WTC11 (cell line): ENCODE measurements around the gene STRN4. TPM values are rescaled to one million over a fixed set of nuclear protein-coding genes. Genes with fewer than 3 reads are reported as not detected.

Experiments used
- ATAC-seq: fragments of 200-7000 bp; cut with Tn5 transposase; 2 replicates; pipeline ENCODE4 v1.10.0; 2021; ENCODE audit warnings: mild to moderate bottlenecking, moderate library complexity
- CTCF ChIA-PET: fragments of 300-600 bp; sonication (Branson Sonifier 250); formaldehyde crosslinking; loops from one replicate; lab custom pipeline; 2021; ENCODE audit warnings: antibody characterized with exemption; lab: Charles Lee
- POLR2A ChIA-PET: fragments of 350-600 bp; sonication (Branson Sonifier 250); formaldehyde crosslinking; loops from one replicate; lab custom pipeline; 2021; ENCODE audit warnings: antibody characterized with exemption; lab: Charles Lee
- DNase-seq: peaks from one replicate; pipeline ENCODE4 v3.0.0; 2021; ENCODE audit warnings: low spot score
- H3K27ac Mint-ChIP-seq: 2 replicates; pipeline ENCODE4 v1.8.0; 2021; ENCODE audit warnings: mixed read lengths
- H3K27me3 Mint-ChIP-seq: 2 replicates; pipeline ENCODE4 v1.8.0; 2021; ENCODE audit warnings: low read depth, mild to moderate bottlenecking, moderate library complexity, mixed read lengths
- H3K36me3 Mint-ChIP-seq: 2 replicates; pipeline ENCODE4 v1.8.0; 2021; ENCODE audit warnings: mixed read lengths
- H3K4me1 Mint-ChIP-seq: 2 replicates; pipeline ENCODE4 v1.8.0; 2022; ENCODE audit warnings: mixed read lengths
- H3K4me3 Mint-ChIP-seq: 2 replicates; pipeline ENCODE4 v1.8.0; 2021; ENCODE audit warnings: mild to moderate bottlenecking, moderate library complexity, mixed read lengths
- H3K9me3 Mint-ChIP-seq: 2 replicates; pipeline ENCODE4 v1.8.0; 2021; ENCODE audit warnings: mixed read lengths
- ETV6 ChIP-seq: sonication (generic); formaldehyde crosslinking; IDR thresholded peaks from 2 replicates; pipeline ENCODE4 v1.8.1; 2022; ENCODE audit warnings: mild to moderate bottlenecking, missing genetic modification reagents
- FOXP1 ChIP-seq: sonication (generic); formaldehyde crosslinking; IDR thresholded peaks from 2 replicates; pipeline ENCODE4 v1.8.0; 2022; ENCODE audit warnings: missing genetic modification reagents, mild to moderate bottlenecking, moderate library complexity, borderline replicate concordance
- TEAD4 ChIP-seq: sonication (generic); formaldehyde crosslinking; IDR thresholded peaks from 2 replicates; pipeline ENCODE4 v1.8.0; 2022; ENCODE audit warnings: mild to moderate bottlenecking, missing genetic modification reagents
- ZNF138 ChIP-seq: sonication (generic); formaldehyde crosslinking; conservative IDR thresholded peaks from 2 replicates; pipeline ENCODE4 v1.8.1; 2022; ENCODE audit warnings: mild to moderate bottlenecking, moderate library complexity, missing genetic modification reagents
- ZNF317 ChIP-seq: sonication (generic); formaldehyde crosslinking; IDR thresholded peaks from 2 replicates; pipeline ENCODE4 v1.8.1; 2023; ENCODE audit warnings: low read depth, mild to moderate bottlenecking, moderate library complexity, missing genetic modification reagents, borderline replicate concordance
- ZNF423 ChIP-seq: fragments of 250-450 bp; sonication (Bioruptor Pico); IDR thresholded peaks from 2 replicates; pipeline ENCODE4 v2.1.2; 2022; ENCODE audit warnings: mild to moderate bottlenecking, moderate library complexity
- ZSCAN18 ChIP-seq: fragments of 250-450 bp; sonication (Bioruptor Pico); IDR thresholded peaks from 2 replicates; pipeline ENCODE4 v2.1.2; 2022; ENCODE audit warnings: mild to moderate bottlenecking, moderate library complexity
- total RNA-seq: library from RNA; stranded (reverse); gene quantifications from 3 replicates; pipeline ENCODE4 v1.2.3, GENCODE V29; 2021
- TF ChIP-seq, protein P1 (sequence below): sonication (generic); formaldehyde crosslinking; IDR thresholded peaks from 2 replicates; pipeline ENCODE4 v1.8.0; 2022; ENCODE audit warnings: mild to moderate bottlenecking, missing genetic modification reagents
- TF ChIP-seq, protein P2 (sequence below): fragments of 200-600 bp; IDR thresholded peaks from 2 replicates; pipeline ENCODE4 v1.8.0; 2022; ENCODE audit warnings: antibody characterized with exemption
- TF ChIP-seq, protein P3 (sequence below): sonication (generic); formaldehyde crosslinking; IDR thresholded peaks from 2 replicates; pipeline ENCODE4 v1.8.1; 2022; ENCODE audit warnings: low read depth, mild to moderate bottlenecking, moderate library complexity, missing genetic modification reagents, borderline replicate concordance
- TF ChIP-seq, protein P4 (sequence below): fragments of 250-450 bp; sonication (Bioruptor Pico); IDR thresholded peaks from 2 replicates; pipeline ENCODE4 v1.9.0; 2021; ENCODE audit warnings: mild to moderate bottlenecking
- TF ChIP-seq, protein P5 (sequence below): sonication (generic); formaldehyde crosslinking; IDR thresholded peaks from 2 replicates; pipeline ENCODE4 v1.8.1; 2022; ENCODE audit warnings: mild to moderate bottlenecking, moderate library complexity, missing genetic modification reagents

Gene STRN4
- total RNA-seq, 1 experiment from 2014 or later, result 144 TPM

- TF ChIP-seq, protein P1, sequence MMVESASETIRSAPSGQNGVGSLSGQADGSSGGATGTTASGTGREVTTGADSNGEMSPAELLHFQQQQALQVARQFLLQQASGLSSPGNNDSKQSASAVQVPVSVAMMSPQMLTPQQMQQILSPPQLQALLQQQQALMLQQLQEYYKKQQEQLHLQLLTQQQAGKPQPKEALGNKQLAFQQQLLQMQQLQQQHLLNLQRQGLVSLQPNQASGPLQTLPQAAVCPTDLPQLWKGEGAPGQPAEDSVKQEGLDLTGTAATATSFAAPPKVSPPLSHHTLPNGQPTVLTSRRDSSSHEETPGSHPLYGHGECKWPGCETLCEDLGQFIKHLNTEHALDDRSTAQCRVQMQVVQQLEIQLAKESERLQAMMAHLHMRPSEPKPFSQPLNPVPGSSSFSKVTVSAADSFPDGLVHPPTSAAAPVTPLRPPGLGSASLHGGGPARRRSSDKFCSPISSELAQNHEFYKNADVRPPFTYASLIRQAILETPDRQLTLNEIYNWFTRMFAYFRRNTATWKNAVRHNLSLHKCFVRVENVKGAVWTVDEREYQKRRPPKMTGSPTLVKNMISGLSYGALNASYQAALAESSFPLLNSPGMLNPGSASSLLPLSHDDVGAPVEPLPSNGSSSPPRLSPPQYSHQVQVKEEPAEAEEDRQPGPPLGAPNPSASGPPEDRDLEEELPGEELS (CRISPR knock-in tag), result no peak
- TF ChIP-seq ZNF317 (CRISPR knock-in tag), result no peak
- TF ChIP-seq, protein P2, sequence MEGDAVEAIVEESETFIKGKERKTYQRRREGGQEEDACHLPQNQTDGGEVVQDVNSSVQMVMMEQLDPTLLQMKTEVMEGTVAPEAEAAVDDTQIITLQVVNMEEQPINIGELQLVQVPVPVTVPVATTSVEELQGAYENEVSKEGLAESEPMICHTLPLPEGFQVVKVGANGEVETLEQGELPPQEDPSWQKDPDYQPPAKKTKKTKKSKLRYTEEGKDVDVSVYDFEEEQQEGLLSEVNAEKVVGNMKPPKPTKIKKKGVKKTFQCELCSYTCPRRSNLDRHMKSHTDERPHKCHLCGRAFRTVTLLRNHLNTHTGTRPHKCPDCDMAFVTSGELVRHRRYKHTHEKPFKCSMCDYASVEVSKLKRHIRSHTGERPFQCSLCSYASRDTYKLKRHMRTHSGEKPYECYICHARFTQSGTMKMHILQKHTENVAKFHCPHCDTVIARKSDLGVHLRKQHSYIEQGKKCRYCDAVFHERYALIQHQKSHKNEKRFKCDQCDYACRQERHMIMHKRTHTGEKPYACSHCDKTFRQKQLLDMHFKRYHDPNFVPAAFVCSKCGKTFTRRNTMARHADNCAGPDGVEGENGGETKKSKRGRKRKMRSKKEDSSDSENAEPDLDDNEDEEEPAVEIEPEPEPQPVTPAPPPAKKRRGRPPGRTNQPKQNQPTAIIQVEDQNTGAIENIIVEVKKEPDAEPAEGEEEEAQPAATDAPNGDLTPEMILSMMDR, result no peak
- Mint-ChIP-seq H3K4me3 (no peak overlapping the region), H3K4me1 (peaks cover 8% of the 10 kb centered on the region), H3K27ac (peak overlapping the region; percentile 42; the same call in 1 of the 2 replicates), H3K36me3 (peaks cover 20% of the 10 kb centered on the region), H3K9me3 (no peaks in the 10 kb centered on the region), H3K27me3 (no peaks in the 10 kb centered on the region; the same call in 1 of the 2 replicates)
- ATAC-seq (no peak), DNase-seq (no peak)
- POLR2A ChIA-PET, result no interaction called here
- CTCF ChIA-PET, result interaction anchor here (0.7 to 1.4 kb wide), 6 partner anchors 8 to 104 kb away, joined by 3 to 6 read pairs (median 4); no protein-coding TSS in a partner anchor
These were observed 25.6 kb downstream of the STRN4 start for GRCh38 chr19:46720503-46721239.

DNA sequence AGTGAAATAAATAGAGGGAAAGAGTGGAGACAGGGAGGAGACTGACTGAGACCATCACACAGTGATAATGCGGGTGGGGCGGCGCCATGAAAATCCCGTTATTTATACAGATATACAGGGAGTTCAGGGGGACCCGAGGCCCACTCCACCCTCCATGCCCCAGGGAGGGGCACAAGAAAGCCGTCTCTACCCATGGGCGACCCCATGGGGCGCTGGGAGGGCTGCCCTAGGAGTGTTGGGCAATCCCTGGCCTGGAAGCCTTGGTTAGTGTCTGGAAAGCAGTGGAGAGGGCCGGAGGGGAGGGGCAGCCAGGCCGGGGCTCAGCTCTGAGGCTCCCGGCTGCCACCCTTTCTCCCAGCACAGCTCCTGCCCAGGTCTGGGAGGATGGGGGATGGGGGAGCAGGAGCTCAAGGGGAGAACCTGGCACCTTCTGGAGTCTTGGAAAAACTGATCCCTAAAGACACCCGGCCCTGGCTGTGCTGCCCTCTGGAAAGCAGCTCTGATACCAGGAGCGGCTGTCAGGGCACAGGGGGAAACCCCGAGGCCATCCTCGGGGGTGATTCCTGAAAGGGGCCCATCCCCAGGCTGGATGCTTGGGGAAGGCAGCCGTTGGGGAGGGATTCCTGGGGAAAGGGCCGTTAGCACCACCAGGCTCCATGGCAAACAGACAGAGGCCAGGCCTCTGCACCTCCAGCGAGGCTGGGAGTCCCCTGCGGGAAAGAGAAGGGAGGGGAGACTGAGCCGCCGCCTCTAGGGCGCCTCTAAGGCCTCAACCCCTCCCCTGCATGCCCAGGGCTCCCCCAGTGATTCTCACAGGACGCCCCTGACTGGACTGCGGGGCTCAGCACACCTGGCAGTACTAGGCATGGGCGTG, 26.4 kb downstream of the STRN4 start:
- TF ChIP-seq ZNF138 (CRISPR knock-in tag) (no peak), ZSCAN18 (CRISPR knock-in tag) (no peak), ETV6 (CRISPR knock-in tag) (no peak), TEAD4 (CRISPR knock-in tag) (no peak), ZNF423 (CRISPR knock-in tag) (no peak), FOXP1 (no peak)
- no peak for DNase-seq
- Mint-ChIP-seq H3K27me3 (no peaks in the 10 kb centered on the region), H3K9me3 (no peaks in the 10 kb centered on the region), H3K36me3 (peaks cover 17% of the 10 kb centered on the region), H3K4me3 (no peak overlapping the region), H3K4me1 (peaks cover 14% of the 10 kb centered on the region), H3K27ac (peak overlapping the region; percentile 68; the same call in 1 of the 2 replicates)
- ChIA-PET POLR2A (no interaction called here), CTCF (interaction anchor here (1.1 kb wide), 1 partner anchor 9 kb away, joined by 4 read pairs; no protein-coding TSS in a partner anchor)
- ATAC-seq, result no peak

- Mint-ChIP-seq H3K27me3 (no peaks in the 10 kb centered on the region), H3K36me3 (peaks cover 11% of the 10 kb centered on the region), H3K4me1 (peaks cover 14% of the 10 kb centered on the region), H3K27ac (peak overlapping the region; percentile 68), H3K4me3 (no peak overlapping the region), H3K9me3 (no peaks in the 10 kb centered on the region)
- DNase-seq, result no peak
- ChIA-PET CTCF (interaction anchor here (1.1 to 1.3 kb wide), 2 partner anchors 10 to 14 kb away, joined by 4 to 7 read pairs; no protein-coding TSS in a partner anchor), POLR2A (no interaction called here)
- no peak for ATAC-seq
- TF ChIP-seq, protein P3, sequence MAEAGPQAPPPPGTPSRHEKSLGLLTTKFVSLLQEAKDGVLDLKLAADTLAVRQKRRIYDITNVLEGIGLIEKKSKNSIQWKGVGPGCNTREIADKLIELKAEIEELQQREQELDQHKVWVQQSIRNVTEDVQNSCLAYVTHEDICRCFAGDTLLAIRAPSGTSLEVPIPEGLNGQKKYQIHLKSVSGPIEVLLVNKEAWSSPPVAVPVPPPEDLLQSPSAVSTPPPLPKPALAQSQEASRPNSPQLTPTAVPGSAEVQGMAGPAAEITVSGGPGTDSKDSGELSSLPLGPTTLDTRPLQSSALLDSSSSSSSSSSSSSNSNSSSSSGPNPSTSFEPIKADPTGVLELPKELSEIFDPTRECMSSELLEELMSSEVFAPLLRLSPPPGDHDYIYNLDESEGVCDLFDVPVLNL (CRISPR knock-in tag), result no peak
- TF ChIP-seq, protein P4, sequence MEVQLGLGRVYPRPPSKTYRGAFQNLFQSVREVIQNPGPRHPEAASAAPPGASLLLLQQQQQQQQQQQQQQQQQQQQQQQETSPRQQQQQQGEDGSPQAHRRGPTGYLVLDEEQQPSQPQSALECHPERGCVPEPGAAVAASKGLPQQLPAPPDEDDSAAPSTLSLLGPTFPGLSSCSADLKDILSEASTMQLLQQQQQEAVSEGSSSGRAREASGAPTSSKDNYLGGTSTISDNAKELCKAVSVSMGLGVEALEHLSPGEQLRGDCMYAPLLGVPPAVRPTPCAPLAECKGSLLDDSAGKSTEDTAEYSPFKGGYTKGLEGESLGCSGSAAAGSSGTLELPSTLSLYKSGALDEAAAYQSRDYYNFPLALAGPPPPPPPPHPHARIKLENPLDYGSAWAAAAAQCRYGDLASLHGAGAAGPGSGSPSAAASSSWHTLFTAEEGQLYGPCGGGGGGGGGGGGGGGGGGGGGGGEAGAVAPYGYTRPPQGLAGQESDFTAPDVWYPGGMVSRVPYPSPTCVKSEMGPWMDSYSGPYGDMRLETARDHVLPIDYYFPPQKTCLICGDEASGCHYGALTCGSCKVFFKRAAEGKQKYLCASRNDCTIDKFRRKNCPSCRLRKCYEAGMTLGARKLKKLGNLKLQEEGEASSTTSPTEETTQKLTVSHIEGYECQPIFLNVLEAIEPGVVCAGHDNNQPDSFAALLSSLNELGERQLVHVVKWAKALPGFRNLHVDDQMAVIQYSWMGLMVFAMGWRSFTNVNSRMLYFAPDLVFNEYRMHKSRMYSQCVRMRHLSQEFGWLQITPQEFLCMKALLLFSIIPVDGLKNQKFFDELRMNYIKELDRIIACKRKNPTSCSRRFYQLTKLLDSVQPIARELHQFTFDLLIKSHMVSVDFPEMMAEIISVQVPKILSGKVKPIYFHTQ, result no peak
- TF ChIP-seq, protein P5, sequence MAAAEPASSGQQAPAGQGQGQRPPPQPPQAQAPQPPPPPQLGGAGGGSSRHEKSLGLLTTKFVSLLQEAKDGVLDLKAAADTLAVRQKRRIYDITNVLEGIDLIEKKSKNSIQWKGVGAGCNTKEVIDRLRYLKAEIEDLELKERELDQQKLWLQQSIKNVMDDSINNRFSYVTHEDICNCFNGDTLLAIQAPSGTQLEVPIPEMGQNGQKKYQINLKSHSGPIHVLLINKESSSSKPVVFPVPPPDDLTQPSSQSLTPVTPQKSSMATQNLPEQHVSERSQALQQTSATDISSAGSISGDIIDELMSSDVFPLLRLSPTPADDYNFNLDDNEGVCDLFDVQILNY (CRISPR knock-in tag), result no peak
- TF ChIP-seq ZNF317 (CRISPR knock-in tag), result no peak
- TF ChIP-seq, protein P1 (CRISPR knock-in tag), result no peak
These were observed 27.2 kb downstream of the STRN4 start for GRCh38 chr19:46718934-46719622.
